Activated gamma-delta T cell treated with anti-CD3 and anti-CD28 coated beads, Interleukin-2, amount 50 U/mL, for 16 hours (primary cell): ENCODE results near the gene NOTUM.

Experiments used
- DNase-seq: peaks from one replicate; pipeline ENCODE4 v3.0.0-alpha.2; 2020; ENCODE audit warnings: low read depth

Gene NOTUM

GRCh38 chr17:81935709-81936084 is 25.3 kb downstream of the NOTUM start:
- DNase-seq = no peak

- DNase-seq = no peak
Observed at GRCh38 chr17:81934850-81935708, 25.9 kb downstream of the NOTUM start.

GRCh38 chr17:81934098-81934757 is 26.8 kb downstream of the NOTUM start:
- DNase-seq = no peak

- DNase-seq = no peak
Observed at GRCh38 chr17:81933178-81933699, 27.7 kb downstream of the NOTUM start.

GRCh38 chr17:81932333-81932983 is 28.5 kb downstream of the NOTUM start:
- no peak for DNase-seq

GRCh38 chr17:81931557-81932332 is 29.2 kb downstream of the NOTUM start:
- no peak for DNase-seq

GRCh38 chr17:81931189-81931556 is 29.8 kb downstream of the NOTUM start:
- DNase-seq = no peak

- DNase-seq = no peak
Observed at GRCh38 chr17:81930142-81931125, 30.6 kb downstream of the NOTUM start.

- DNase-seq = no peak
Observed at GRCh38 chr17:81929253-81930141, 31.5 kb downstream of the NOTUM start.

GRCh38 chr17:81928544-81929252 is 32.3 kb downstream of the NOTUM start:
- no peak for DNase-seq

- peak; percentile 82 for DNase-seq
Observed at GRCh38 chr17:81927653-81928543, 33.1 kb downstream of the NOTUM start, which contains the start of gene MAFG. MAFG (minus strand) TSS chr17:81927735; CDS start chr17:81923185, 4,550 bp downstream.

GRCh38 chr17:81927152-81927652 is 33.8 kb downstream of the NOTUM start:
- no peak for DNase-seq

- peak; percentile 45 for DNase-seq
Observed at GRCh38 chr17:81926451-81927151, 34.4 kb downstream of the NOTUM start.

GRCh38 chr17:81925860-81926450 is 35.0 kb downstream of the NOTUM start:
- DNase-seq = no peak

- DNase-seq = no peak
Observed at GRCh38 chr17:81924557-81925532, 36.1 kb downstream of the NOTUM start.
